HG03066 (cell line): Measurements from ENCODE around the gene SLC8A1.

ENCODE experiments used
- ATAC-seq: cut with Tn5 transposase; IDR thresholded peaks from one replicate; pipeline ENCODE4 v1.9.1; 2021; ENCODE audit warnings: low read depth; ENCODE audit not compliant: unreplicated experiment

Gene SLC8A1

DNA sequence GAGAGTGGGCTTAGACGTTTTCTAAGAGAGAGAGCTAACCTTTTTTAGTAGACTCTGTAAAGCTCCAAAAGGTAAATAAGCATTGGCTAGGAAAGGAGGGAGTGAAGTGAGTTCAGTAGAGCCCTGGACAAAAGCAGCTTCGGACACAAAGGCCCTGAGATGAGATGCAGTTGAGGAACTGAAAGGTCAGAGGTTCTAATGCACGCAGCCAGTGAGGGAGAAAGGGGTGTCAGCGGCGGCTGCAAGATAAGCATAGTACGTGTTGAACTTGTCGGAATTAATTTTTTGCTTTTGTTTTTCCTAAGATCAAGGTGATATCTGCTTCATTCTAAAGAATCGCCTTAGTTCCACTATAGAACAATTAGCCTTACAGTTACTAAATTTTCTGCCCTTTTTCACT is 11.2 kb upstream of the SLC8A1 start:
- ATAC-seq, result no peak

- ATAC-seq, result no peak
Measured at GRCh38 chr2:40458271-40458794, 6.4 kb upstream of the SLC8A1 start.

DNA sequence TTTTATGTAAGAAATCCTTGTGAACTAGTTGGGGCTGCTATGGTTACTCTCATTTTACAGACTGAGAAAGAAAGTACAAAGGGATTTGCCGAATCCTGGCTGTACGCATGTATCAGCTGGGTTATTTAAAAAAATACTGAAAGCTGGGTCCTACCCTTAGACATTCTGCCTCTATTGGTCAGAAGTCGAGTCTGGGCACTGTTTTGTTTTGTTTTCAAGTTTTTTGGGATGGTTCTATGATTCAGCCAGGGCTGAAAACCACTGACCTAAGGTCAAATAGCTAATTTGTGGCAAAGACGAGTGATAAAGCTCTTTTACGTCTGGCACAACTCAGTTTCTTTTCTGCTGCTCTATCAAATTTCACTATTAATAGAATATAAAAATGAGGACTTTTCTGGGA is 5.9 kb upstream of the SLC8A1 start:
- no peak for ATAC-seq

GRCh38 chr2:40457366-40457765 is 5.5 kb upstream of the SLC8A1 start:
- ATAC-seq, result no peak

DNA sequence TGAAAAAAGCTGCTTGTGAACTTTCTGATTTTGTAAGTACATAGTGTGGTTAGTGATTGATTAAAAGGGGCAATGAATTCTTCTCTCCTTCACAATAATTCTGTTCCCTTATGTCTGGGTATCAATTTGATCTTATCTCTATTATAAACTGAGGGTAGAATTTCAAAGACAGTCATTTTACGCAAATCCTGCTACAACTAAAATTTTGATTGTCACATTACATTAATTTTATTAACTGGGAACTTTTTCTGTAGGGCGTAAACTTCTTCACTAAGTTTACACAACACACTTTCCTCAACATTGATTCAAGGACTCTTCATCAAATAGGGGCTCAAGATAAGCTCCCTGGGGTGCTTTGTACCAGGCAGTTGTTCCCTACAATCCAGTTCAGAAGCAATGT is 5.0 kb upstream of the SLC8A1 start:
- no peak for ATAC-seq

DNA sequence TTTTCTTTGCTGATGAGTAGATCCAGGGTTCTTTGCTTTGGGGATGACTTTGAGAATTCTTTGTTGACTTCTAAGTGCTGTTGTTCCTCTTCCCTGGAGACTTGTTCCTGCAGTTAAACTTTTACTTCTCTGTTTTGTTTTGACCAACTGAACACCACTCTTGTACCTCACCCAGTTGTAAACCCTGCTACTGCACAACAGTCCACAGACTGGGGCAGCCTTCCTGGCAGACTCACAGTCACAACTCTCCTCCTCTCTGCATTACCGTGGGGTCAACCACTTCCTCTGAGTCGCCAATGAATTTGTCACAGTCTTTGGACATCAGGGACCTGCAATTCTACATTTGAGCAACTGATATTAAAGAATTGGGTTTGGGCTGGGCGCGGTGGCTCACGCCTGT is 3.8 kb upstream of the SLC8A1 start:
- no peak for ATAC-seq

DNA sequence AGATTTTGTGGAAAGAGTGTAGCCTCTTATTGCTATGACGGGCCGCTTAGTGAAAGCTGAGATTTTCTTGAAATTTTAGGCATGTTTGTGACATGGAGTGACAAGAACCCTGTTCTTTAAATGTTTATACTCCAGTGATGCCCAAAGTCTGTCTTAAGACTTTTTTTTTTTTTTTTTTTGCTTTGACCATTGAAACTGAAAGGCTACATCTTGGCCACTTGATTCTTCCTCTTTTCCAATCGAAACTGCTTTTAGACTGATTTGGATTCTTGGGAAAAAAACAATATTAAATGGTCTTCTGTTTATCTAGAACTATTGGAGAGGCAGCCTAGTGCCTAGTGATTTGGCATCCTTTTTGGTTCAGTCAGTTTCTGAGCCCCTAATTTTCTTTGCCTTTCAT is 2.4 kb upstream of the SLC8A1 start:
- ATAC-seq, result no peak

DNA sequence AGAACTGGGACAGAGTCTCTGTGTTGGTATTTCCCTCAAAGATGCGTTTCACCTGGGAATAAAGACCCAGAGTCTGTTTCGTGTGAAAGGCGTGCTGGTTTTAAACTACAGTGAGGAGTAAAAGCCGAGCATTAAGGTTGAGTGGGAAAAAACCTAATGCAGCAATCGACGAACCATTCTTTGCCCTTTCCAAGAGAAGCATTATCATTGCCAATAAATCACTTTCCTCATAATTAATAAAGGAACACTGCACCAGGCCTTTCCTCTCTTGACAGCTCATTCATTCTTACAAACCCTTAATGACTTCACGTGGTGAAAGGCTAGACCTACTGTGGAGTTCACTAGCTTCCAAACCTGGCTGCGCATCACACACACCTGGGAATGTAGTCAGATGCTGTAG is 896 bp upstream of the SLC8A1 start:
- ATAC-seq, result no peak

DNA sequence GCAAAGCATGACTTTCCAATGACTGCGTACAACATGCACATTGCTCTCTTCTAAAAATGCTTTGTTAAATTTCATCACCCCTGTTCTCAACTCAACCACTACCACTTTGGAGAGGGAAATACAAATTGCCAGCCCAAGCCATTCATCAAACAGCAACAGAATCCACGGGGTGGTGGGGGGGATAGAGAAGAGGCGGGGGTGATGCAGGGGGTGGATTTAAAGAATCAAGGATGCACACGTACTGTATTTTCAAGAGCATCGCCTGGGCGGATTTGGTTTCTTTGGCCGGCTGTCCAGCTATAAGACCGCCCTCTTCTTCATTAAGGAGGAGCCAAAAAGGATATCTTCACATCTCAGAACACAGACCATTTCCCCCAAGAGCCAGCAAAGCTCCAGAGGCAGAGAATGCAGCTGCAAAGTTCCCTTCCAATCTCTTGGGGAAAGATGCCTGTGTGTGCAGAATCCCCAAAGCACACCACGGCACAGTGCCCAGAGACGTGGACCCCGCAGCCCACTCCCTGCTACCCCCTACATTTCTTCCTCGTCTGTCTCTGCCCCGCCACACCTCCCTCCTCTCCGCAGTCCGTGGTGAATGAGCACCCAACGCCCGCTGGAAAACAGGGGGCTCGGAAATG is 977 bp downstream of the SLC8A1 start:
- no peak for ATAC-seq

DNA sequence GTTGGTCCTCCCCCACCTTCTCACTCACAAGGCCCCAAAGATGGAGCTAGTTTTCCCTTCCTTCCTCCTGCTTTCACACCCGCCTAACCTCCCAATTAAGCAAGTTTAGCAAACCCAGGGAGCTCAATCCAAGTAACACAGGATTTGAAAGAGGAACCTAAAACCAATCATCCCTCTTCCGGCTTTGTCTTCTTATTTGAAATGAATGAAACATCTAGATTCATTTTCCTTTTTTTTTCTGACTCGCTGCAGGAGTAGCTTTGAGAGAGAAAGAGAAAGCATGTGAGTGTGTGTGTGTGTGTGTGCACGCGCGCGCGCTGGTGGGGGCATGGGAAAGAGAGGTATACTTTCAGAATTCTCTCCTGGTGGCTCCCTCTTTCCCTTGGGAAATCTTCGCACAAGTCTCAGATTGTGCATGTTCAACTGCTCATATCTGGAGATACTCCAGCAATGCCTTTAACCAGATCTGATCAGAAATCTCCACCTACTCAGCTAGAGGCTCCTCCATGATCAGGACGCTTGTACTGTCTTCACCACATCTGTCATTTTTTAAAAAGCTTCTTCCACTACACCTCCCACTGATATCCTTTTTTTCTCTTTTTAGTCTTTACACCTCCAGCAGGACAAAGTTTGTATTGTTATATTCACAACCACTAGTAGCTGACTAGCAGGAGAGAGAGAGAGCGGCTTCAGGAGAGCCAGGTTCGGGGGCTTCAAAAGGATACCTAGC is 1.7 kb downstream of the SLC8A1 start:
- no peak for ATAC-seq

DNA sequence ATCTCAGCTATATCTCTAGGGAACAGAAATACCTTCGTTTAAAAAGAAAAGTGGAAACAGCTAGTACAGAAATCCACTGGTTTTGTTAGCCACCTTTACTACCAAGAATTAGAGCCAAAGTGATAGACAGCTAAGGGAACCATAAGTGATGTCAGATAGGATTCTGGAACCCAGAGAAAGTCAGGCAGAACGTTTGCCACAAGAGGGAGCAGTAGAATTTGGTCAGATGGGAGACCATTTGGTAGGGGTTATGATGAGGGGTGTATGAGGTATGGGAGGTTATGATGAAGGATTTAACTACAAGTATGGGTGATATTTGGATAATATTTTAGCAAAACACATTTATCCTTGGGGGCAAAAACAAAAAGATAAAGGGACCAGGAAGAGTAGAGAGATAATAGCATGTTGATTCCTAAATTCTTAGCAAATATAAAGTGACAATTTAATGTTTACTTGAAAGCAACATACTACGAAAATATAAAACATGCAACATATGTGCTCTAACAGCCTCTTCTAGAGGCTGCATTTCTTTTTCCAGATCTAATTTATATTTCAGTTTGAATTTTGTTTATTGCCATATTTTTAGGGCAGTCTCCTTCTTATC is 3.3 kb downstream of the SLC8A1 start:
- no peak for ATAC-seq

- ATAC-seq, result no peak
Measured at GRCh38 chr2:40445467-40445866, 6.4 kb downstream of the SLC8A1 start.

DNA sequence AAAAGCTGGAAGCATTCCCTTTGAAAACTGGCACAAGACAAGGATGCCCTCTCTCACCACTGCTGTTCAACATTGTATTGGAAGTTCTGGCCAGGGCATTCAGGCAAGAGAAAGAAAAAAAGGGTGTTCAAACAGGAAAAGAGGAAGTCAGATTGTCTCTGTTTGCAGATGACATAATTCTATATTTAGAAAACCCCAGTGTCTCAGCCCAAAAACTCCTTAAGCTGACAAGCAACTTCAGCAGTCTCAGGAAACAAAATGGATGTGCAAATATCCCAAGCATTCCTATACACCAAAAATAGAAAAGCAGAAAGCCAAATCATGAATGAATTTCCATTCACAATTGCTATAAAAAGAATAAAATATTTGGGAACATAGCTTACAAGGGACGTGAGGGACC is 11.1 kb downstream of the SLC8A1 start:
- no peak for ATAC-seq

DNA sequence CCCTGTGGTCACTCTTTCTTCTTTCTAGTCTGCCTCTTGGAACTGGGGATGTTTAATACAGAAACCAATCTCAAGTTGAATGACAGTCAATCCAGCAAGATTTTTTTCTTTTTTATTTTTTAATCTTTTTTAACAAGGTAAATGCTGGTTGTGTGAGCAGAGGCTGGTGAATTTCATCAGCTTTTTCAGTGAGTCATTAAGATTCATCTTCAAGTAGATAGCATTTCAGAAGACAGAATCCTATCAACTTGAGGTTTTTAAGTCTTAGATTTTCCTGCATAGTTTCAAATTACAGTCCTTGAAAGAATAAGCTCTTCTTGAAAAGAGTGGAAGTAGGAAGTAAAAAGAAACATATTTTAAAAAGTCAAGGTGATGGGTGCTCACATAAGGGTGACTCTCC is 12.4 kb downstream of the SLC8A1 start:
- no peak for ATAC-seq

GRCh38 chr2:40436093-40436475 is 15.8 kb downstream of the SLC8A1 start:
- no peak for ATAC-seq

- no peak for ATAC-seq
Measured at GRCh38 chr2:40435426-40436092, 16.3 kb downstream of the SLC8A1 start.

DNA sequence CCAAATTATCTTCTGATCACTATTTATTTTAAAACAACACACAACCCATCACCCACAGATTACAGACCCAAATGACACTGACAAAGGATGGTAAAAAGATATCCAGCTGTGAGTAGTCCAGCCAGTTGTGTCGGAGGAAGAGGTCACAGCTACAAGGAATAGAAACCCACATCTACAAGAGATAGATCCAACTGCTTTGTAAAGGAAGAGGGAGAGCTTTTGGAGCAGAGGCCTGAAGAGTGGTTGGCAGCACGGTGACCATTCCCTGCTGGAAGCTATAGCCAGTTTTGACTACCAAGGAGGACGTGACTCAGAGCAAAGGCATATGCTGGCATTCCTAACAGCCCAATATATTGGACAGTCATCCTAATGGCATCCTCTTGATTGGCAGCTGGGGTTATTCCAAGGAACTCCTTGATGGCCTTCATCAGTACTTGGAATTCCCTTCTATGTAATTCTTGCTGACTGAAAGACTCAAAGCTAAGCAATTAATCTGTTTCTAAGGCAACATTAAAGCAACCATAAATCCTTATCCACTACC is 17.1 kb downstream of the SLC8A1 start:
- no peak for ATAC-seq

DNA sequence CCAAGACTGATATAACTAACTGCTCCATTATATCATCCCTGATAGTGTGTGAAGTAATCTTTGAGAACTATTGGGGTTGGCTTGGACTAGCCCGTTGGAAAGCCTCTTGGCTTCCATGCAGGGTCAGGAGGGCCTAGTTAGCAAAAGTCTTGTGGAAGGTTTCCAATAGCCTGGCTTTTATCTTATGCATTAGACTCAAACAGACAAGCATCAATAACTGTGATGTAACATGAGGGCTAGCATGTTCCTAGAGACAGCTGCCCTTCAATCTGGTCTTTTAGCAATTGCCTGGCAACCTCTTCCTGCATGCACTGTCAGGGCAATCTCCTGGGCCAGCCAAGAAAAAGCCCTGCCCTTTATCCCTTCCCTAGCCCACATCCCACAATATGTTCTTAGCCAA is 18.2 kb downstream of the SLC8A1 start:
- no peak for ATAC-seq

- no peak for ATAC-seq
Measured at GRCh38 chr2:40432921-40433483, 18.9 kb downstream of the SLC8A1 start.

DNA sequence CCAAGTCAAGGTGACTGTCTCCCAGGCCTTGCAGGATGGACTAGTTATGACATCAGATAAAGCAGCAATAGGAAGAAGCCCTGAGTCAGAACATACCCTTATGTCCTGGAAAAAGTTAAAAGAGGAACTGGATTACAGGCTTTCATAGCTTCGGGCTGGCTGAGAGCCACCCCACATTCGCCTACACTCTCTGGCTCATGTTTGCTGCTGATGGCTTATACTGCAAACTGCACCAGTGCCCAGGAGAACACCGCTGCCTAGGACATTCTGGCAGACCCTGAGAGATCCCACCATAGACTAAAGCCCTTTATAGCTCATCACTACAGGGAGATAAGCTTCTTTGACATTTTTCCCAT is 20.3 kb downstream of the SLC8A1 start:
- ATAC-seq, result no peak
